Lower lobe of right lung (tissue), 2 donors: ENCODE measurements around the gene GRB14. TPM values are rescaled to one million over a fixed set of nuclear protein-coding genes. Genes with fewer than 3 reads are reported as not detected.

Experiments used
- ATAC-seq, 2 donors: fragments of 200-7000 bp; cut with Tn5 transposase; one replicate each; pipeline ENCODE4 v1.9.1; 2020 to 2022; ENCODE audit warnings: mild to moderate bottlenecking in 2 of 2, moderate library complexity in 2 of 2
- DNase-seq: peaks from one replicate; pipeline ENCODE4 v3.0.0-alpha.2; 2020
- H3K27ac ChIP-seq: fragments of 200-600 bp; one replicate; pipeline ENCODE4 v1.8.0; 2022
- H3K27me3 ChIP-seq: fragments of 200-600 bp; one replicate; pipeline ENCODE4 v1.8.0; 2022; ENCODE audit warnings: low read depth
- H3K36me3 ChIP-seq: fragments of 200-600 bp; one replicate; pipeline ENCODE4 v1.8.0; 2022; ENCODE audit warnings: mild to moderate bottlenecking
- H3K4me1 ChIP-seq: fragments of 200-600 bp; one replicate; pipeline ENCODE4 v1.8.0; 2022
- H3K4me3 ChIP-seq: fragments of 200-600 bp; one replicate; pipeline ENCODE4 v1.8.0; 2022; ENCODE audit warnings: mild to moderate bottlenecking
- H3K9me3 ChIP-seq: fragments of 200-600 bp; one replicate; pipeline ENCODE4 v1.8.0; 2022
- CTCF ChIP-seq: fragments of 200-600 bp; IDR thresholded peaks from one replicate; pipeline ENCODE4 v1.8.0; 2022; ENCODE audit warnings: antibody characterized with exemption, mild to moderate bottlenecking
- intact Hi-C: fragments of 100-400 bp; cut with DNase I; formaldehyde crosslinking; loops from one replicate; pipeline ENCODE4 v1.11.0; 2022
- total RNA-seq: library from RNA; stranded (reverse); fragmentation: NEBNext Ultra II Directional; extraction: Animal tissue kit (Norgen Biotek cat#: 25700); gene quantifications from one replicate; pipeline ENCODE4 v1.2.1, GENCODE V29; 2021
- donor health status: DM: no; HTN: yes; CAD: no; lungs with severe emphysema.

GRB14 gene
- total RNA-seq, 1 donor from 2014 or later = 4.6 TPM

GRCh38 chr2:164523009-164523408 lies 98.3 kb downstream of the GRB14 start:
- intact Hi-C loops = no loop called here
- no peak overlapping the region for H3K4me3 ChIP-seq
- DNase-seq (no peak), ATAC-seq (no peak)
- no peak overlapping the region for H3K27ac ChIP-seq
- no peaks in the 10 kb centered on the region for H3K36me3 ChIP-seq
- H3K4me1 ChIP-seq = no peaks in the 10 kb centered on the region
- no peak for TF ChIP-seq CTCF
- no peaks in the 10 kb centered on the region for H3K27me3 ChIP-seq
- H3K9me3 ChIP-seq = no peaks in the 10 kb centered on the region

- no peaks in the 10 kb centered on the region for H3K4me1 ChIP-seq
- H3K27me3 ChIP-seq = no peaks in the 10 kb centered on the region
- no peaks in the 10 kb centered on the region for H3K36me3 ChIP-seq
- no peak for TF ChIP-seq CTCF
- no peak overlapping the region for H3K4me3 ChIP-seq
- H3K9me3 ChIP-seq = no peaks in the 10 kb centered on the region
- intact Hi-C loops = no loop called here
- ATAC-seq (no peak), DNase-seq (no peak)
- no peak overlapping the region for H3K27ac ChIP-seq
Measured at GRCh38 chr2:164522561-164522981, 98.7 kb downstream of the GRB14 start.

GRCh38 chr2:164515734-164516133 lies 105.5 kb downstream of the GRB14 start:
- H3K36me3 ChIP-seq = no peaks in the 10 kb centered on the region
- intact Hi-C loops = no loop called here
- no peak overlapping the region for H3K27ac ChIP-seq
- no peaks in the 10 kb centered on the region for H3K27me3 ChIP-seq
- DNase-seq = no peak
- H3K4me1 ChIP-seq = no peaks in the 10 kb centered on the region
- no peak for TF ChIP-seq CTCF
- no peak for ATAC-seq
- H3K9me3 ChIP-seq = peaks cover 7% of the 10 kb centered on the region
- H3K4me3 ChIP-seq = no peak overlapping the region

- Histone ChIP-seq H3K36me3 (no peaks in the 10 kb centered on the region), H3K9me3 (peaks cover 7% of the 10 kb centered on the region), H3K27ac (no peak overlapping the region), H3K4me1 (no peaks in the 10 kb centered on the region), H3K27me3 (no peaks in the 10 kb centered on the region), H3K4me3 (no peak overlapping the region)
- ATAC-seq (no peak), DNase-seq (no peak)
- intact Hi-C loops = no loop called here
- no peak for TF ChIP-seq CTCF
Measured at GRCh38 chr2:164515030-164515429, 106.3 kb downstream of the GRB14 start.

- intact Hi-C loops = no loop called here
- Histone ChIP-seq H3K27ac (no peak overlapping the region), H3K4me1 (no peaks in the 10 kb centered on the region), H3K36me3 (no peaks in the 10 kb centered on the region), H3K9me3 (peaks cover 7% of the 10 kb centered on the region), H3K4me3 (no peak overlapping the region), H3K27me3 (no peaks in the 10 kb centered on the region)
- no peak for DNase-seq
- no peak for TF ChIP-seq CTCF
- ATAC-seq = no peak
Measured at GRCh38 chr2:164514491-164514890, 106.8 kb downstream of the GRB14 start.

GRCh38 chr2:164512871-164513270 lies 108.4 kb downstream of the GRB14 start:
- Histone ChIP-seq H3K9me3 (peaks cover 7% of the 10 kb centered on the region), H3K27me3 (no peaks in the 10 kb centered on the region), H3K4me3 (no peak overlapping the region), H3K36me3 (no peaks in the 10 kb centered on the region), H3K27ac (no peak overlapping the region), H3K4me1 (no peaks in the 10 kb centered on the region)
- intact Hi-C loops = no loop called here
- DNase-seq (no peak), ATAC-seq (no peak)
- TF ChIP-seq CTCF = no peak
